SJCRH30 (cell line): ENCODE results near the gene GDAP1L1. TPM values are rescaled to one million over a fixed set of nuclear protein-coding genes. Genes with fewer than 3 reads are reported as not detected.

ENCODE experiments used
- DNase-seq, 2 experiments: peaks; one replicate each; pipeline ENCODE4 v3.0.0-alpha.2; 2015 to 2020
- H3K27ac ChIP-seq: fragments of 250-450 bp; sonication (Bioruptor Pico); 2 replicates; pipeline ENCODE4 v1.5.1; 2020; ENCODE audit warnings: mild to moderate bottlenecking, moderate library complexity
- H3K27me3 ChIP-seq: fragments of 250-450 bp; sonication (Bioruptor Pico); 2 replicates; pipeline ENCODE4 v1.5.1; 2020; ENCODE audit warnings: mild to moderate bottlenecking, moderate library complexity
- H3K36me3 ChIP-seq: fragments of 250-450 bp; sonication (Bioruptor Pico); 2 replicates; pipeline ENCODE4 v1.5.1; 2020; ENCODE audit warnings: mild to moderate bottlenecking, moderate library complexity
- H3K4me1 ChIP-seq: fragments of 250-450 bp; sonication (Bioruptor Pico); 2 replicates; pipeline ENCODE4 v1.5.1; 2020; ENCODE audit warnings: mild to moderate bottlenecking, moderate library complexity
- H3K4me3 ChIP-seq: fragments of 250-450 bp; sonication (Bioruptor Pico); 2 replicates; pipeline ENCODE4 v1.5.1; 2020; ENCODE audit warnings: mild to moderate bottlenecking, moderate library complexity
- H3K9me3 ChIP-seq: fragments of 250-450 bp; sonication (Bioruptor Pico); replicated peaks from 2 replicates; pipeline ENCODE4 v1.5.1; 2020; ENCODE audit warnings: mild to moderate bottlenecking, moderate library complexity
- total RNA-seq: library from RNA; depleted of rRNA; stranded (reverse); fragments of >200 nt; shearing (Covaris generic); gene quantifications from 2 replicates; pipeline ENCODE4 v1.2.3, GENCODE V29; 2014

GDAP1L1 gene
- total RNA-seq, 1 experiment from 2014 or later, result not detected

GRCh38 chr20:44255942-44256341 is 8.8 kb downstream of the GDAP1L1 start:
- no peaks in the 10 kb centered on the region for H3K9me3 ChIP-seq
- no peak overlapping the region for H3K4me3 ChIP-seq
- no peaks in the 10 kb centered on the region for H3K36me3 ChIP-seq
- DNase-seq, result no peak
- no peak overlapping the region for H3K27ac ChIP-seq
- H3K4me1 ChIP-seq, result no peaks in the 10 kb centered on the region
- peaks cover 18% of the 10 kb centered on the region for H3K27me3 ChIP-seq

GRCh38 chr20:44256961-44257360 is 9.9 kb downstream of the GDAP1L1 start:
- DNase-seq, result no peak
- Histone ChIP-seq H3K36me3 (no peaks in the 10 kb centered on the region), H3K27ac (no peak overlapping the region), H3K27me3 (peaks cover 24% of the 10 kb centered on the region), H3K9me3 (no peaks in the 10 kb centered on the region), H3K4me1 (no peaks in the 10 kb centered on the region), H3K4me3 (no peak overlapping the region)

- H3K36me3 ChIP-seq, result no peaks in the 10 kb centered on the region
- H3K9me3 ChIP-seq, result no peaks in the 10 kb centered on the region
- no peaks in the 10 kb centered on the region for H3K4me1 ChIP-seq
- no peak for DNase-seq
- H3K4me3 ChIP-seq, result no peak overlapping the region
- peaks cover 24% of the 10 kb centered on the region for H3K27me3 ChIP-seq
- no peak overlapping the region for H3K27ac ChIP-seq
Observed at GRCh38 chr20:44258226-44258890, 11.2 kb downstream of the GDAP1L1 start.

- H3K4me1 ChIP-seq, result no peaks in the 10 kb centered on the region
- peaks cover 6% of the 10 kb centered on the region; the same call in 1 of the 2 replicates for H3K27me3 ChIP-seq
- H3K4me3 ChIP-seq, result no peak overlapping the region
- H3K9me3 ChIP-seq, result no peaks in the 10 kb centered on the region
- H3K36me3 ChIP-seq, result no peaks in the 10 kb centered on the region
- peak; percentile 38 to 50 for DNase-seq
- H3K27ac ChIP-seq, result no peak overlapping the region
Observed at GRCh38 chr20:44264287-44264686, 17.2 kb downstream of the GDAP1L1 start.

DNA sequence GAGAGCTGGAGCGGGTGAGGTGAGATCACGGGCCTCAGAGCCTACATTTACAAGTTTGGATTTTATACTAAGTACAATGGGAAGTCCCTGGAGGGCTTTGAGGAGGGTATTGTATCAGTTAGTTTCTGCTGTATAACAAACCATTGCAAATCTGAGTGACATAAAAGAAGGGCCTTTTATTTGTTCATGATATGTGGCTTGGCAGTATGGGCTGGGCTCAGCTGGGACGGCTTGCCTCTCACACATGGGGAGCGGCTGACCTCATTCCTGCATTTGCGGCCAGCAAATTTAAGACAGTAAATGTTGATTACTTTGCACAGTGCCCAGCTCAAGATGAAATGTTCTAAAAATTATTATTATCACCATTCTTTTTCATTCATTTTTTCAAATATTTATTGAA is 21.7 kb downstream of the GDAP1L1 start:
- DNase-seq, result no peak
- Histone ChIP-seq H3K36me3 (no peaks in the 10 kb centered on the region), H3K9me3 (no peaks in the 10 kb centered on the region), H3K4me3 (no peak overlapping the region), H3K4me1 (no peaks in the 10 kb centered on the region), H3K27ac (no peak overlapping the region), H3K27me3 (peaks cover 21% of the 10 kb centered on the region)

DNA sequence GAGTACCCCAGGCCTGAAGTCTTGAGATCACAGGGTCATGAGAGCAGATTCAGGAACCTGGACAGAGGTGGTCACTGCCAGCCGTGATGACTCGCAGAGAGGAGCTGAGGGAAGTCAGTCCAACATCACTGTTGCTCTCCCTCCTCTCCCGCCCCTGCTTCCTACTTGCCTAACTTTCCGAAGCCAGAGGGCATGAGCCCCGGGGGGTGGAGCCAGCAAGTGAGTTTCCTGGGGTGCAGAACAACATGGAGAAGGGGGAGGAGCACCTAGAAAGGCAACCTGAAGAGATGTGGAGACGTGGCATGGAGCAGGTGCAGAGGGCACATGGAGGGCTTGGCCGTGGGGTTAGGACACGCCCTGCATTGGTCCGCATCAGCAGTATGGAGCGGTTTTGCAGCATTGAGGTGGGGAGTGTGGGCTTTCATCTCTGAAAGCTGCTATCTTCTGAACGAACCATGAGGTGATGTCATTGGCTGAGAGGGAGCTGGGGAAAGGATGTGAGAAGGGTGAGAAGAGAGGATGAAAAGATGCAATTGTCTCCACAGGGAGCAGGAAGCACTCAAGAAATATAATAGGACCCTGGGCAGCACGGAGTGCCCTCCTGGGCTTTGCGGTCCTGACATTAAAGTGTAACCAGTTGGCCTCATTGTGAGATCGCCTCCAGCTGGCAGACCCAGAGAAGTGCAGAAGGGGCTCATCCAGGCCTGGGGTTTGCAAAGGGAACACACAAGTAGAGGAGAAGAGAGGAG is 25.0 kb downstream of the GDAP1L1 start:
- Histone ChIP-seq H3K4me1 (no peaks in the 10 kb centered on the region), H3K36me3 (no peaks in the 10 kb centered on the region), H3K27ac (no peak overlapping the region), H3K9me3 (no peaks in the 10 kb centered on the region), H3K4me3 (no peak overlapping the region), H3K27me3 (peaks cover 31% of the 10 kb centered on the region)
- no peak for DNase-seq

GRCh38 chr20:44273231-44274215 is 26.4 kb downstream of the GDAP1L1 start:
- no peak for DNase-seq
- no peak overlapping the region for H3K27ac ChIP-seq
- H3K4me3 ChIP-seq, result no peak overlapping the region
- no peaks in the 10 kb centered on the region for H3K9me3 ChIP-seq
- no peaks in the 10 kb centered on the region for H3K4me1 ChIP-seq
- peaks cover 38% of the 10 kb centered on the region for H3K27me3 ChIP-seq
- H3K36me3 ChIP-seq, result no peaks in the 10 kb centered on the region

- no peak overlapping the region for H3K4me3 ChIP-seq
- H3K4me1 ChIP-seq, result no peaks in the 10 kb centered on the region
- DNase-seq, result no peak
- peaks cover 46% of the 10 kb centered on the region for H3K27me3 ChIP-seq
- H3K36me3 ChIP-seq, result no peaks in the 10 kb centered on the region
- no peak overlapping the region for H3K27ac ChIP-seq
- H3K9me3 ChIP-seq, result no peaks in the 10 kb centered on the region
Observed at GRCh38 chr20:44274303-44275017, 27.4 kb downstream of the GDAP1L1 start.

- Histone ChIP-seq H3K4me3 (no peak overlapping the region), H3K27me3 (peaks cover 33% of the 10 kb centered on the region), H3K27ac (no peak overlapping the region), H3K4me1 (peaks cover 8% of the 10 kb centered on the region; the same call in 1 of the 2 replicates), H3K9me3 (no peaks in the 10 kb centered on the region), H3K36me3 (no peaks in the 10 kb centered on the region)
- no peak for DNase-seq
Observed at GRCh38 chr20:44279228-44279627, 32.1 kb downstream of the GDAP1L1 start.

GRCh38 chr20:44280387-44280786 is 33.3 kb downstream of the GDAP1L1 start:
- no peak for DNase-seq
- Histone ChIP-seq H3K27me3 (peaks cover 29% of the 10 kb centered on the region), H3K9me3 (no peaks in the 10 kb centered on the region), H3K4me3 (no peak overlapping the region), H3K27ac (no peak overlapping the region), H3K36me3 (no peaks in the 10 kb centered on the region), H3K4me1 (peaks cover 9% of the 10 kb centered on the region)

DNA sequence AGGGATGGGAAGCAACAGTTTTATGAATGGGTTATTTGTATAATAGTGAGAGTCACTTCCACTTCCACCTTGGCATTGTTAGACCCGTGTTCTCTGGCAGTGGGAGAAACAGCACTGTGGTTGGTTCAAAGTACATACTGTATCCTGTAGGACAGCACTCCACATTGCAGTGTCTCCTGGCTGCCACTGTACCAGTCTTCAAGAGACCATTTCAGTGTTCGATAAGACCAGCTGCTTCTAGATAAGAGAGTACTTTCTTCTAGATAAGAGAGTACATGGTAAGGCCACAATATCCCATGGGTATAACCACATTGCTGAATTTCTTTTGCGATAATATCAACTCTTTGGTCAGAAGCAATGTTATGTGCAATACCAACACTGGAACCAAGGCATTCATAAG is 35.1 kb downstream of the GDAP1L1 start:
- H3K27me3 ChIP-seq, result peaks cover 26% of the 10 kb centered on the region
- DNase-seq, result no peak
- H3K36me3 ChIP-seq, result no peaks in the 10 kb centered on the region
- H3K4me3 ChIP-seq, result no peak overlapping the region
- H3K4me1 ChIP-seq, result peaks cover 9% of the 10 kb centered on the region
- no peak overlapping the region for H3K27ac ChIP-seq
- H3K9me3 ChIP-seq, result no peaks in the 10 kb centered on the region

- Histone ChIP-seq H3K9me3 (no peaks in the 10 kb centered on the region), H3K4me3 (no peak overlapping the region), H3K4me1 (peaks cover 9% of the 10 kb centered on the region), H3K27ac (peak overlapping the region; percentile 48), H3K27me3 (peaks cover 16% of the 10 kb centered on the region), H3K36me3 (no peaks in the 10 kb centered on the region)
- DNase-seq, result peak; percentile 49 to 63
Observed at GRCh38 chr20:44284032-44284431, 36.9 kb downstream of the GDAP1L1 start.

- H3K36me3 ChIP-seq, result no peaks in the 10 kb centered on the region
- no peaks in the 10 kb centered on the region; the same call in 1 of the 2 replicates for H3K27me3 ChIP-seq
- H3K4me1 ChIP-seq, result peaks cover 9% of the 10 kb centered on the region
- no peak for DNase-seq
- no peak overlapping the region for H3K4me3 ChIP-seq
- H3K27ac ChIP-seq, result no peak overlapping the region
- no peaks in the 10 kb centered on the region for H3K9me3 ChIP-seq
Observed at GRCh38 chr20:44287272-44288097, 40.4 kb downstream of the GDAP1L1 start.
